Activated T-cell treated with anti-CD3 and anti-CD28 coated beads for 4 hours (primary cell): ENCODE data around the gene BLID.

Source experiments
- DNase-seq: peaks from one replicate; pipeline ENCODE4 v3.0.0-alpha.2; 2020

The BLID gene

DNA sequence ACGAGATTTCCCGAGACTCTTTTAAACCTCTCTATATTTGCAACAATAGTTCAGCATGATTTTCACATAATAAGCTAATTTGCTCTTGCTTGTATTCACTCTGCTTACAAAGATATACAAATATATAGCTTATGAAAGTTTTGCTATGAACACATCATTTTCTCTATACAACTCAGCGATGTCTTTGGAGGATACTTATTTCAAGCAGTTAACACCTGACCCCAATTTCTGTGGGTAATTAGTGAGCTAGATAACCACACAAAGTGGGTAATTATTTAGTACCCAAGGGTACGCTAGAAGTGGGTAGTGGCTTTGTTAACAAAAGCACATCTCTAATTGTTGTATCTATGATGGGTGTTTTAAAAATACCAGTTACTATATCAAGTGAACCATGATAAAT lies 12.3 kb downstream of the BLID start:
- DNase-seq, result no peak

GRCh38 chr11:122103321-122103720 lies 12.7 kb downstream of the BLID start:
- no peak for DNase-seq

- DNase-seq, result no peak
Measured at GRCh38 chr11:122102426-122102825, 13.6 kb downstream of the BLID start.

DNA sequence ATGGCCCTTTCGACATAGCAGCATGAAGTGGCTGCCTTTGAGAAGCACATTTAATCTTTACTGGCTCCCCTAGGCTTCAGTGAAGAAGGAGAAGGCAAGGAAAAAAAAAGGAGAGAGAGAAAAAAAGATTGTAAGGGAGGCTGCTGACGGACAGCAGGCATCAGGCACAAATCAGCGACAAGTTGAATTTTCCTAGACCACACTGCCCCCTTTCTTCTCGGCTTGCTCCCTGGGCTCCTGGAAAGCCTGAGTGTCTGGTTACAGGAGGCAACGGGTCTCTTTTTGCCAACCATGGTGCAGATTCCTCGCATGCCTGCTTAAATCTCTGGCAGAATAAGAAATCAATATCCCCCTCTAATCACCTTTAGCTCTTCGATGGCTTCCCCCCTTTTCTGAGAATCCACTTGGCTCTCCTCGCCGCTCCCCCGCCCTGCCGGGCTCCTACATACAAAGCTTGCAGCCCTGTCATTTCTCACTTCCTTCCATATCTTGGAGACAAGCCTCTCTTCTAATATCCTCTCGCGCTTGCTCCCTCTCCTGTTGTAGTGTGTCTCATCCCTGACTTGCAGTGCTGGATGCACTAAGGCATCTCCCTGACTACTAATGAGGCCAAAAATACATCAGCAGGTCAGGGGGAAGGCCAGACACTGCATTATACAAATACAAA lies 14.3 kb downstream of the BLID start:
- DNase-seq, result no peak

DNA sequence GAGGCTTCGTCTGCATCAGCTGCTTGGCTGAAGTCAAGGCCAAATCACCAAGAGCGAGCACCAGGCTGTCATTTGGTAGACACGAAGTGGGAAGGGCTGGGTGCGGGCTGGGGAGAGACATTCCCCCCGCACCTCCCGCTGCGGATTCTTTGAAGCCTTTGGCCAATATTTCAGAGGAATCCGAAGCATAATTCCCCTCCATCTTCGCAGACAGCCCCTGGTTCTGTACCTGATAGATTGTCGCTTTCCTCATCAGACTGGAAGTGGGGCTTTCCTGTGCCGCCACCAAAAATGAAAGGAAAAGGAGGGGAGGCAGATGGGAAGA lies 15.3 kb downstream of the BLID start:
- no peak for DNase-seq

DNA sequence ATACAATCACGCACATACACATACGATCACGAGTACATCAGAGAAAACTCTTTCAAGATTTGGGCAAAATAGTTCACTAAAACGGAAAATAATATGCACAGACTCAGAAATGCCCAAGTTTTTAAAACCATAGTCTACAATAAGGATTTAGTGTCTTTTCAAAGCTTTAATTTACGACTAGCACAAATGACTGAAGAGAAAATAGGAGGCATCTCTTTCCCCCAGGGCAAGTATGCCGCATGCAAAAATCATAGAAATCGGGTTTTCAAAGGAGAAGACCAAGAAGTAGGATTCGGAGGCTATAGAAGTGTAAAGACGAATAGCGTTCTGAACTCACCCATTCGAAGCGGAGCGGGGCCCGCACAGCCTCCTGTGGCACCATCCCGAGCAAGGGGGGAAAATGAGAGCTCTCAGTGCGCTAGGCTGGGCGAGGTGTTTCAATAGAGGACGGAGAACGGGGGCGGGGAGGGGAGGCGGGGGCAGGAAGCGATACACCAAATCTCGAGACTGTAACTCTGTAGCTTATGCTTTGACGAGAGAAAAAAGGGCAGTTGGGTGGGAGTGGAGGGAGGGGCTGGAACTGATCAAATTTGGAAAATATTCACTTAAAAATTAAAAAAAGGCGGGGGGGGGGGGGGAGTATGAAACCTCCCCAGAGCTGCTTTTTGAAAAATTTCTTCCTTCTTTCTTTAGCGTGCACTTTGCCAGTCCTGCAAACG lies 15.8 kb downstream of the BLID start:
- no peak for DNase-seq

DNA sequence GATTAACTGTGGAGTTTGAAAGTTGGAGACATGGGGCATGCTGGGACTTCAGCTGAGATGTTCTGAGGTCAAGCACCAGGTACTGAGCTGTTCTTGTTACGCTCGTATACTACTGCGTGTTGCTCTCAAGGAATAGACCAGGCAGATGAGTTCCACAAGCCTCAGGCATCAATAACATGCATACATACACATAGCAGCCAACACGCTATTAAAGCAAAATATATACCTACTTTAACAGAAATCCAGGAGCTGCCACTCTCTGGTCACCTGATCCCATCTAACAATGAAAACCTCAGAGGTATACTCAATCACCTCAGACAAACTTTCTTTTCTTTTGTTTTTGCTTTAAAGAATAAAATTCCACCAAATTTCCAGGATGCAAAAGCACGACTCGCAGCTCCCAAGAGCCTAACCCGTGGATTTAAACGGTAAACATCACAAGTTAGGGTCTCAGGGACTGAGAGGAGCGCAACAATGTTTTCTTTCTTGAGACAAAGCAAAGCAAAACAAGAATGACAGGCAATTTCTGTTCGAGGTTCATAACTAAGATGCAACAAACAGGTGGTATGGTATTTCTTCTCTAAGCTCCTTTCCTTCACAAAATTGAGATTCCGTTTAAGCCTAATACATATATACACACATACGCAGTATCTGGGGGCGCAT lies 16.5 kb downstream of the BLID start:
- no peak for DNase-seq

GRCh38 chr11:122098261-122098980 lies 17.6 kb downstream of the BLID start:
- DNase-seq, result no peak

DNA sequence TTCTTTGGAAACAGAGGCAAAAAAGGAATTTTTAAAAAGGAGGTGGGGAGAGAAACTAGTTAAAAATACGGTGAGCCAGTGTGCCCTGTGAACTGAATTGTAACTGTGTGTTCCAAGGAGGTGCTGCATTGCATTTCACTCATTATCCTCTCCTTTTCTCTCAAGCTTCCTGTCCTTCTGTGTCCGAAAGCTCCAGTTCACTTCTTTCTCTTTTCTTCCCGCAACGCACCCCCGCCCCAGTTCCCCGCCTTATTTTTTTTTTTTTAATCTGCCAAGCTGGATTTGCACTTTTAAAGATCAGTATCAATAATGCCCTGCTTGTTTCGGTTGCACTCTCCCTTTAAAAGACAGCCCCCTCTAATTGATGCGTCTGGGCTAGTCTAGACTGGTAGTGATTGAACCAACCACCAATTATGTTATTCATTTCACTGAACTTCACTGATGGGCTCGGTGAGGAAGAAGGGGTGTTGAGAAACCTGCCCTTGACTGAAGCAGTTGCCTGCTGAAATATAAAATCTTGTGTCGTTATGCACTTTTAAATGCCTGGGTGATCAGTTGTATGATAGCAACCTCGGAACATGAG lies 18.5 kb downstream of the BLID start:
- DNase-seq, result no peak

- no peak for DNase-seq
Measured at GRCh38 chr11:122096272-122097112, 19.5 kb downstream of the BLID start.

DNA sequence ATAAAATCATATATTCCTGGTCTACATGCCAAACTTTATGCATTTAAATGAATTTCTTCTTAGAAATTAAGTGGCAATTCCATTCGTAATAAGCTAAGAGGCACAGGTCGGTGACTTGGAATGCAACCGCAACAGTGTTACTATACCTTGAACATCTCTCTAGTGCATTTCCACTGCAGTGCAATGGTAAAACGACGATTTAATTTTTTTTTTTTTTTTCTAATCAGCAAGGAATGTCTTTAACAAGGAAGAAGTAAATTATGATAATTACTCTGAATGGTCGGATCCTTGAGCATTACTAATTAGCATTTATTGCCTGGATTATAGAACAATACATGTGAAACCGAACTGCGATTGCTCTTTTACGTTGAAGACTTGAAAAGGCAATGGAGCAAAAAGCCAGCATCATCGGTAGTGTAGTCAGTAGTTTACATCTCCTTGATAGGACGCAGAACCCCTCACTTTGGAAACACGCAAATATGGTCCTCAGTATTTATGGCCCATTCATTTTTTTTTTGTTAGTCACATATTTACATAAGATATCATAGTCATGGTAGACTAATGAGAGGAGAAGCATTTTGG lies 20.2 kb downstream of the BLID start:
- no peak for DNase-seq

- DNase-seq, result no peak
Measured at GRCh38 chr11:122094836-122095235, 21.2 kb downstream of the BLID start.

GRCh38 chr11:122093731-122094275 lies 22.2 kb downstream of the BLID start:
- no peak for DNase-seq

DNA sequence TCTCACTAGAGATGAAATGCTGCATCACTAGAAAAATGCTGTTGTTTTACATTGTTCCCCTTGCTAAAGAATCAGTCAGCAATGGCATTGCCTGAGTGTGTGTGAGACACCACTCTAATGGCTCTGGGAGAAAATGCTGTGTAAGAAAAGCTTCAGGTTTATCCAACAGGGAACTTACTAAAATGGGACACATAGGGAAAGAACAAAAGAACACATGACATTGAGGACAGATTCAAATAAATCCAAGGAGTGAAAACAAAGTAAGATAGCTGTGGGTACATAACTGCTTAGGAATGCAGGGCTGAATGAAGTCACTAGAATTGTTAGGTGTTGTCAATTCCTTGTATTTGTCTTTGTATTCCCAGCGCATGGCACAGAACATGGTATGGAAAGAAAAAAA lies 24.2 kb downstream of the BLID start:
- DNase-seq, result no peak

GRCh38 chr11:122089111-122089510 lies 26.9 kb downstream of the BLID start:
- DNase-seq, result no peak

- no peak for DNase-seq
Measured at GRCh38 chr11:122085712-122086111, 30.3 kb downstream of the BLID start.

DNA sequence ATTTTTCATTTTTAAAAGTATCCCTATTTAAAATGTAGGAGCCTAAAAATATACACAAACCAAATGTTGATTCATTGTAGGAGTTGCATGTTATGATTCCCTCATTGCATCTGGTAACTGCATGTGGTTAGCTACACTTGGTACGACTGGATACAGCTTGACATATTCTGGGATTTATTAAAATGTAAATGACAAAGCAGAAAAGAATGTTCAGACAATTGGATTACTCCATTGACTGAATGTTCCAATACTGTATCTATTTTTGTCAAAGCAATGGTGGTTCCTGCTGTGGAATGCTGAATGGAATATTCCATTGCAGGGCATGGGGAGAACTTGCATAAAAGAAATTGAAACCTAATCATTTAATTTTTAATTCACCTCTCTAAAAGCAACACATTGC lies 30.8 kb downstream of the BLID start:
- no peak for DNase-seq

- no peak for DNase-seq
Measured at GRCh38 chr11:122082205-122082604, 33.8 kb downstream of the BLID start.

GRCh38 chr11:122081073-122081472 lies 34.9 kb downstream of the BLID start:
- no peak for DNase-seq

DNA sequence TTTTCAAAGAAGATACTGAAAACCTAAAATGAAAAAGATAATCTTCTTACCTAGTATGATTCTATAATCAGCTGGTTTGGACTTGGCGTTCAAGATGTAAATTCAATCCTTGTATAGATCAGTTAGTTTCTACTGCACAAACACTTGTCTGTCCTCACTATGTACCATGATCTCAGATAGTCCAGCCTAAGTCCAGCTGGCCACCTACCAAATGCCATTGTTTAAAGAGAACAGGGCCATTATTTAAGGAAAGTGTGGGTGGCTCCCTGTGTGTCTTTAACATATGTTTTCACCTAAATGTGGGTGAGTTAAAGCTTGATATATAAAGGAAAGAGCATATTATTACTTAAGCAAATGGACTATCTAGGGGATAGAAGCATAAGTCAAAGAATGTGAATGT lies 38.6 kb downstream of the BLID start:
- no peak for DNase-seq

DNA sequence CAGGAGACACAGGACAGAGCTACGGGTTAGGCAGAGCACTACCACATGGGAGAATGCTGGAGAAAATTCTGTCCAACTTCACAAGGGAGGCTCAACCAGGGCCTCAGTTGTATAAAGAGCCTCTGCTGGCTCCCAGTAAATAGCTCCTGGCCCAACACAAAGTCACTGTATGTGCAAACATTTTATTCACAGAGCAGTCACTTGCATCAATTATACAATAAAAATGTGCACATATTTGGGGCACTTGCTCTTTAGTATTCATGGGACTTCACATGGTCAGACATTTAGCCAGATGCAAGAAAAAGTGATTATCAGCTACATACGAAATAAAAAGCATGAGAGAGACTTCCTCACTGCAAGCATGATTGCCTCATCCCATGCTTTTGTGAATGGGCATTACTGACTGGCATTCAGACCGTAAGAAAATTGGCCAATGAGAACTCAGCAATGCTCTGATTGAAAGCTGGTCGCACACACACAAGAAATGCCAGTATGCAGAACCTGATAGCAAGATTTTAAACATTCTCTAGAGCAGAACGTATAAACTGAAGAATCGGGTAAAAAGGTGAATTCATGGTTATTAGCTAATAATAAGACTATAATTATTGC lies 39.4 kb downstream of the BLID start:
- no peak for DNase-seq
